ENCODE measurements around the gene ACBD6.

DNA sequence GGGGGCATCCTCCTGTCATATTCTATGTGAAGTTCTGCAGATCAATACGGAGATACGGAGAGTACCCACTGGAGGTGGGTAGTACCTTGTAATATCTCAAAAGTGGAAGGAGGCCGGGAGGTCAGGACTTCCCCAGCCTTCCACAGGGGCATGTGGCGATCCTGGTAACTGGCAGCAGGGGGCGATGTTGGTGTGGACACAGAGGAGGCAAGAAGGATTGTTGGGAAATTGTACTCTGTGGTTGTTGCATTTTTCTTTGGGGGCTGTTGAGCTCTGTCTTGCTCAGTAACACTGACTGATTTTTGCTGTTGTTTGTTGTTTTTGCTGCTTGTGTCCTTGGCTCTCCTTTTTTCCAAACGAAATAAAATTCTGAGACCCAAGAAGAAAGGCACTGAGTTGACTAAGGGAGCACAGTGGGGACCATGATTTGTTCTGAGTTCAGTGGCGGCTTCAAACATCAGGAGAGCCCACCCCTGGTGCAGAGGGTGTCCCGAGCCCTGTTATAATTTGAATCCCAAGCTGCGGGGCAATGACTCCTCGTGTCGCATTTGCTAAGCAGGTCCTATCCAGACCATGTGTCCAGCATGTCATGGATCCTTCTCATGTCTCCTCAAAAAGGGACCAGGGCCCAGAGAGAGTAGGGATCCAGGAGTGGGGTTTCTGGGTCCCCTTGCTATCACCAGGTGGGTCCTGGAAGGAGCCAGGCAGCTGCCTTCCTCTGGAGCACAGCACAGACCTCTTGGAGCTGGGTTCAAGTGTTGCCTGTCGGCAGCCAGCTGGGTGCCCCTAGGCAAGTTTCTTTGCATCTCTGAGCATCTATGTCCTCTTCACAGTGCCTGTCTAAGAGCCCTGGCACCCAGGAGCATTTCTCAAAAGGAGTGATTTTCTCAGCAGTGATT lies 249.5 kb downstream of the ACBD6 start:
- TF ChIP-seq, protein P1, sequence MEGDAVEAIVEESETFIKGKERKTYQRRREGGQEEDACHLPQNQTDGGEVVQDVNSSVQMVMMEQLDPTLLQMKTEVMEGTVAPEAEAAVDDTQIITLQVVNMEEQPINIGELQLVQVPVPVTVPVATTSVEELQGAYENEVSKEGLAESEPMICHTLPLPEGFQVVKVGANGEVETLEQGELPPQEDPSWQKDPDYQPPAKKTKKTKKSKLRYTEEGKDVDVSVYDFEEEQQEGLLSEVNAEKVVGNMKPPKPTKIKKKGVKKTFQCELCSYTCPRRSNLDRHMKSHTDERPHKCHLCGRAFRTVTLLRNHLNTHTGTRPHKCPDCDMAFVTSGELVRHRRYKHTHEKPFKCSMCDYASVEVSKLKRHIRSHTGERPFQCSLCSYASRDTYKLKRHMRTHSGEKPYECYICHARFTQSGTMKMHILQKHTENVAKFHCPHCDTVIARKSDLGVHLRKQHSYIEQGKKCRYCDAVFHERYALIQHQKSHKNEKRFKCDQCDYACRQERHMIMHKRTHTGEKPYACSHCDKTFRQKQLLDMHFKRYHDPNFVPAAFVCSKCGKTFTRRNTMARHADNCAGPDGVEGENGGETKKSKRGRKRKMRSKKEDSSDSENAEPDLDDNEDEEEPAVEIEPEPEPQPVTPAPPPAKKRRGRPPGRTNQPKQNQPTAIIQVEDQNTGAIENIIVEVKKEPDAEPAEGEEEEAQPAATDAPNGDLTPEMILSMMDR (IDR thresholded peaks at IDR 0.05; ENCODE audit: insufficient read depth, low read length): peak; percentile 93
- no peak for TF ChIP-seq POLR2AphosphoS5 (IDR thresholded peaks at IDR 0.05; ENCODE audit: low read depth)
- no peak for TF ChIP-seq GABPA (IDR thresholded peaks at IDR 0.05; ENCODE audit: low read depth)
- TF ChIP-seq, protein P2, sequence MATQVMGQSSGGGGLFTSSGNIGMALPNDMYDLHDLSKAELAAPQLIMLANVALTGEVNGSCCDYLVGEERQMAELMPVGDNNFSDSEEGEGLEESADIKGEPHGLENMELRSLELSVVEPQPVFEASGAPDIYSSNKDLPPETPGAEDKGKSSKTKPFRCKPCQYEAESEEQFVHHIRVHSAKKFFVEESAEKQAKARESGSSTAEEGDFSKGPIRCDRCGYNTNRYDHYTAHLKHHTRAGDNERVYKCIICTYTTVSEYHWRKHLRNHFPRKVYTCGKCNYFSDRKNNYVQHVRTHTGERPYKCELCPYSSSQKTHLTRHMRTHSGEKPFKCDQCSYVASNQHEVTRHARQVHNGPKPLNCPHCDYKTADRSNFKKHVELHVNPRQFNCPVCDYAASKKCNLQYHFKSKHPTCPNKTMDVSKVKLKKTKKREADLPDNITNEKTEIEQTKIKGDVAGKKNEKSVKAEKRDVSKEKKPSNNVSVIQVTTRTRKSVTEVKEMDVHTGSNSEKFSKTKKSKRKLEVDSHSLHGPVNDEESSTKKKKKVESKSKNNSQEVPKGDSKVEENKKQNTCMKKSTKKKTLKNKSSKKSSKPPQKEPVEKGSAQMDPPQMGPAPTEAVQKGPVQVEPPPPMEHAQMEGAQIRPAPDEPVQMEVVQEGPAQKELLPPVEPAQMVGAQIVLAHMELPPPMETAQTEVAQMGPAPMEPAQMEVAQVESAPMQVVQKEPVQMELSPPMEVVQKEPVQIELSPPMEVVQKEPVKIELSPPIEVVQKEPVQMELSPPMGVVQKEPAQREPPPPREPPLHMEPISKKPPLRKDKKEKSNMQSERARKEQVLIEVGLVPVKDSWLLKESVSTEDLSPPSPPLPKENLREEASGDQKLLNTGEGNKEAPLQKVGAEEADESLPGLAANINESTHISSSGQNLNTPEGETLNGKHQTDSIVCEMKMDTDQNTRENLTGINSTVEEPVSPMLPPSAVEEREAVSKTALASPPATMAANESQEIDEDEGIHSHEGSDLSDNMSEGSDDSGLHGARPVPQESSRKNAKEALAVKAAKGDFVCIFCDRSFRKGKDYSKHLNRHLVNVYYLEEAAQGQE (IDR thresholded peaks at IDR 0.05; ENCODE audit: insufficient replicate concordance, low read depth): no peak
- TF ChIP-seq SPI1 (IDR thresholded peaks at IDR 0.05; ENCODE audit: borderline replicate concordance, low read depth): peak; percentile 55; the same call in 1 of the 2 replicates
